Measurements from ENCODE around the gene CKB. TPM values are rescaled to one million over a fixed set of nuclear protein-coding genes. Genes with fewer than 3 reads are reported as not detected.
A peak's percentile ranks its signal among the peaks of the same experiment; 100 is the strongest.
"Not testable (repeated sequence)": the region's sequence is repeated elsewhere in the genome, so short reads cannot be mapped to it uniquely, and the experiment has no call there.

CKB gene
- total RNA-seq, 2 donors from 2014 or later: 3.0 to 4.6 TPM

GRCh38 chr14:103512180-103512579, 10.4 kb downstream of the CKB start:
- H3K9me3 Mint-ChIP-seq; H3K27ac Mint-ChIP-seq; H3K36me3 Mint-ChIP-seq; ATAC-seq; H3K4me1 Mint-ChIP-seq (ENCODE audit: low read depth in 2 of 2); H3K4me3 Mint-ChIP-seq; DNase-seq (ENCODE audit: low spot score); H3K27me3 Mint-ChIP-seq: not testable (repeated sequence)

GRCh38 chr14:103510724-103511693, 11.6 kb downstream of the CKB start:
- no peak for DNase-seq (ENCODE audit: low spot score)
- Mint-ChIP-seq H3K9me3 (no peaks in the 10 kb centered on the region), H3K27ac (no peak overlapping the region), H3K4me1 (ENCODE audit: low read depth in 2 of 2) (peaks cover 0 to 3% of the 10 kb centered on the region in 2 donors), H3K4me3 (no peak overlapping the region), H3K36me3 (peaks cover 8% of the 10 kb centered on the region), H3K27me3 (no peaks in the 10 kb centered on the region)
- ATAC-seq: no peak

- Mint-ChIP-seq H3K36me3 (peaks cover 13% of the 10 kb centered on the region), H3K4me3 (no peak overlapping the region), H3K4me1 (ENCODE audit: low read depth in 2 of 2) (peaks cover 0 to 8% of the 10 kb centered on the region in 2 donors), H3K27me3 (no peaks in the 10 kb centered on the region), H3K27ac (peak overlapping the region in 1 of 2 donors; percentile 47), H3K9me3 (no peaks in the 10 kb centered on the region)
- DNase-seq (ENCODE audit: low spot score): no peak
- no peak for ATAC-seq
These were observed 12.5 kb downstream of the CKB start for GRCh38 chr14:103509864-103510723.

GRCh38 chr14:103508521-103509329, 13.9 kb downstream of the CKB start:
- Mint-ChIP-seq H3K4me3 (no peak overlapping the region), H3K9me3 (no peaks in the 10 kb centered on the region), H3K27me3 (no peaks in the 10 kb centered on the region), H3K27ac (no peak overlapping the region), H3K4me1 (ENCODE audit: low read depth in 2 of 2) (peaks cover 0 to 11% of the 10 kb centered on the region in 2 donors), H3K36me3 (peaks cover 16% of the 10 kb centered on the region)
- DNase-seq (ENCODE audit: low spot score) (no peak), ATAC-seq (no peak)

- Mint-ChIP-seq H3K27ac (peak overlapping the region in 1 of 2 donors; percentile 73), H3K36me3 (peaks cover 23% of the 10 kb centered on the region), H3K9me3 (no peaks in the 10 kb centered on the region), H3K4me3 (no peak overlapping the region), H3K4me1 (ENCODE audit: low read depth in 2 of 2) (peaks cover 0 to 11% of the 10 kb centered on the region in 2 donors), H3K27me3 (no peaks in the 10 kb centered on the region)
- ATAC-seq: no peak
- no peak for DNase-seq (ENCODE audit: low spot score)
These were observed 14.9 kb downstream of the CKB start for GRCh38 chr14:103507751-103508150.

- peaks cover 29% of the 10 kb centered on the region for H3K36me3 Mint-ChIP-seq
- H3K27ac Mint-ChIP-seq: peak overlapping the region in 1 of 2 donors; percentile 31
- no peak overlapping the region for H3K4me3 Mint-ChIP-seq
- no peaks in the 10 kb centered on the region for H3K27me3 Mint-ChIP-seq
- peaks cover 4 to 17% of the 10 kb centered on the region in 2 donors for H3K4me1 Mint-ChIP-seq (ENCODE audit: low read depth in 2 of 2)
- no peak for DNase-seq (ENCODE audit: low spot score)
- no peak for ATAC-seq
- H3K9me3 Mint-ChIP-seq: no peaks in the 10 kb centered on the region
These were observed 17.6 kb downstream of the CKB start for GRCh38 chr14:103504991-103505565.

GRCh38 chr14:103503296-103503695, 19.3 kb downstream of the CKB start:
- Mint-ChIP-seq H3K27ac (no peak overlapping the region), H3K4me3 (no peak overlapping the region), H3K4me1 (ENCODE audit: low read depth in 2 of 2) (peaks cover 9 to 20% of the 10 kb centered on the region in 2 donors), H3K27me3 (no peaks in the 10 kb centered on the region), H3K9me3 (no peaks in the 10 kb centered on the region), H3K36me3 (peaks cover 31% of the 10 kb centered on the region)
- DNase-seq (ENCODE audit: low spot score): no peak
- ATAC-seq: no peak

GRCh38 chr14:103502877-103503276, 19.8 kb downstream of the CKB start:
- H3K4me1 Mint-ChIP-seq (ENCODE audit: low read depth in 2 of 2): peaks cover 9 to 20% of the 10 kb centered on the region in 2 donors
- peaks cover 31% of the 10 kb centered on the region for H3K36me3 Mint-ChIP-seq
- H3K9me3 Mint-ChIP-seq: no peaks in the 10 kb centered on the region
- no peak overlapping the region for H3K4me3 Mint-ChIP-seq
- ATAC-seq: no peak
- H3K27ac Mint-ChIP-seq: peak overlapping the region in 1 of 2 donors; percentile 2
- H3K27me3 Mint-ChIP-seq: no peaks in the 10 kb centered on the region
- DNase-seq (ENCODE audit: low spot score): no peak

- no peaks in the 10 kb centered on the region for H3K9me3 Mint-ChIP-seq
- ATAC-seq (no peak), DNase-seq (ENCODE audit: low spot score) (no peak)
- peaks cover 9 to 20% of the 10 kb centered on the region in 2 donors for H3K4me1 Mint-ChIP-seq (ENCODE audit: low read depth in 2 of 2)
- H3K36me3 Mint-ChIP-seq: peaks cover 28% of the 10 kb centered on the region
- no peak overlapping the region for H3K4me3 Mint-ChIP-seq
- peak overlapping the region in 1 of 2 donors; percentile 2 for H3K27ac Mint-ChIP-seq
- H3K27me3 Mint-ChIP-seq: no peaks in the 10 kb centered on the region
These were observed 20.5 kb downstream of the CKB start for GRCh38 chr14:103501921-103502669.

- Mint-ChIP-seq H3K4me1 (ENCODE audit: low read depth in 2 of 2) (peaks cover 9 to 20% of the 10 kb centered on the region in 2 donors), H3K4me3 (no peak overlapping the region), H3K27me3 (no peaks in the 10 kb centered on the region), H3K27ac (peak overlapping the region in 1 of 2 donors; percentile 2), H3K9me3 (no peaks in the 10 kb centered on the region), H3K36me3 (peaks cover 28% of the 10 kb centered on the region)
- ATAC-seq: no peak
- DNase-seq (ENCODE audit: low spot score): no peak
These were observed 21.4 kb downstream of the CKB start for GRCh38 chr14:103501041-103501870.

GRCh38 chr14:103500148-103500990, 22.3 kb downstream of the CKB start:
- Mint-ChIP-seq H3K9me3 (no peaks in the 10 kb centered on the region), H3K4me3 (no peak overlapping the region), H3K27ac (peak overlapping the region in 1 of 2 donors; percentile 1), H3K4me1 (ENCODE audit: low read depth in 2 of 2) (peaks cover 9 to 18% of the 10 kb centered on the region in 2 donors), H3K27me3 (no peaks in the 10 kb centered on the region), H3K36me3 (peaks cover 25% of the 10 kb centered on the region)
- peak; percentile 80 to 83 for ATAC-seq
- peak; percentile 76 for DNase-seq (ENCODE audit: low spot score)

Data from natural killer cell treated with Interleukin-12 subunit alpha and Interleukin-12 subunit beta and Interleukin-15 and Interleukin-18, amount 100 ng/mL, for 72 hours (primary cell).